Panc1 (cell line): ENCODE results near the gene ZBTB43. TPM values are rescaled to one million over a fixed set of nuclear protein-coding genes. Genes with fewer than 3 reads are reported as not detected.

Experiments
- ATAC-seq: fragments of 200-7000 bp; cut with Tn5 transposase; 2 replicates; pipeline ENCODE4 v1.9.1; 2020; ENCODE audit warnings: mild to moderate bottlenecking, moderate library complexity
- BruUV-seq: library from RNA; stranded (reverse); fragments of 400-500 nt; replicated peaks from 2 replicates; lab custom pipeline; 2021; lab: Mats Ljungman, UMichigan
- CTCF ChIA-PET: fragments of 300-600 bp; sonication (Branson Sonifier 250); formaldehyde crosslinking; loops from one replicate; lab custom pipeline; 2022; ENCODE audit warnings: antibody characterized with exemption; lab: Charles Lee
- POLR2A ChIA-PET: fragments of 300-600 bp; sonication (Branson Sonifier 250); formaldehyde crosslinking; loops from one replicate; lab custom pipeline; 2022; ENCODE audit warnings: antibody characterized with exemption; lab: Charles Lee
- DNase-seq: peaks from one replicate; pipeline ENCODE4 v3.0.0-alpha.2; 2010; ENCODE audit warnings: low read depth, low spot score
- H3K27ac ChIP-seq: 2 replicates; pipeline ENCODE4 v1.5.1; 2011; ENCODE audit warnings: mild to moderate bottlenecking, low read length, inconsistent platforms
- H3K27me3 ChIP-seq: fragments of 200-500 bp; sonication (Bioruptor generic); 2 replicates; pipeline ENCODE4 v1.6.0; 2014; ENCODE audit warnings: low read length, inconsistent platforms; ENCODE audit not compliant: control insufficient read depth, insufficient read depth
- H3K36me3 ChIP-seq: fragments of 200-500 bp; sonication (Bioruptor generic); 2 replicates; pipeline ENCODE4 v1.5.1; 2014; ENCODE audit warnings: inconsistent platforms, mild to moderate bottlenecking, low read length, moderate library complexity; ENCODE audit not compliant: control insufficient read depth, insufficient read depth
- H3K4me1 ChIP-seq: 2 replicates; pipeline ENCODE4 v1.5.1; 2011; ENCODE audit warnings: inconsistent platforms, mild to moderate bottlenecking, low read length, moderate library complexity; ENCODE audit not compliant: control insufficient read depth, insufficient read depth
- H3K4me3 ChIP-seq, 2 experiments: 2 replicates each; pipeline ENCODE4 v1.5.1; 2011 to 2012; ENCODE audit warnings: low read depth in 2 of 2, low read length in 2 of 2, mild to moderate bottlenecking in 2 of 2, inconsistent platforms in 1 of 2, moderate library complexity in 1 of 2
- H3K9me3 ChIP-seq: fragments of 200-500 bp; sonication (Bioruptor generic); 2 replicates; pipeline ENCODE4 v1.5.1; 2014; ENCODE audit warnings: low read depth, mild to moderate bottlenecking, inconsistent platforms, low read length, moderate library complexity; ENCODE audit not compliant: control insufficient read depth, insufficient read depth
- CTCF ChIP-seq: fragments of 450-650 bp; IDR thresholded peaks from 2 replicates; pipeline ENCODE4 v1.5.1; 2017; ENCODE audit warnings: mild to moderate bottlenecking
- POLR2AphosphoS5 ChIP-seq: IDR thresholded peaks from 2 replicates; pipeline ENCODE4 v1.6.1; 2012; ENCODE audit warnings: mild to moderate bottlenecking, low read depth, low read length, moderate library complexity
- SIN3A ChIP-seq: IDR thresholded peaks from 2 replicates; pipeline ENCODE4 v1.6.1; 2012; ENCODE audit warnings: low read depth, mild to moderate bottlenecking, low read length, moderate library complexity, borderline replicate concordance; ENCODE audit not compliant: insufficient read depth
- TCF7L2 ChIP-seq: IDR thresholded peaks from 2 replicates; pipeline ENCODE4 v1.6.1; 2011; ENCODE audit warnings: mild to moderate bottlenecking, low read depth, low read length, inconsistent platforms
- in situ Hi-C: cut with HindIII; loops from 2 replicates; pipeline ENCODE4 v1.10.0; 2016; ENCODE audit warnings: low sequenced_read_pairs, low pct_unique_long_range_greater_than_20kb
- intact Hi-C: fragments of 100-400 bp; cut with micrococcal nuclease; formaldehyde crosslinking; loops from one replicate; pipeline ENCODE4 v1.10.0; 2022; ENCODE audit not compliant: unreplicated experiment
- total RNA-seq: library from RNA; stranded (reverse); gene quantifications from one replicate; pipeline ENCODE4 v1.2.1, GENCODE V29; 2021; ENCODE audit not compliant: unreplicated experiment
- TF ChIP-seq, protein P1 (sequence below), 2 experiments: IDR thresholded peaks; 2 replicates each; pipeline ENCODE4 v1.6.1; 2011 to 2012; ENCODE audit warnings: low read depth in 2 of 2, control low read depth in 1 of 2, low read length in 1 of 2, mild to moderate bottlenecking in 1 of 2, moderate library complexity in 1 of 2; ENCODE audit not compliant: insufficient read depth in 1 of 2

Gene ZBTB43
- total RNA-seq, 1 experiment from 2014 or later, result 9.7 TPM

GRCh38 chr9:126864771-126865170 is 59.9 kb downstream of the ZBTB43 start:
- TF ChIP-seq POLR2AphosphoS5 (no peak), SIN3A (no peak), CTCF (no peak), TCF7L2 (no peak)
- TF ChIP-seq, protein P1, sequence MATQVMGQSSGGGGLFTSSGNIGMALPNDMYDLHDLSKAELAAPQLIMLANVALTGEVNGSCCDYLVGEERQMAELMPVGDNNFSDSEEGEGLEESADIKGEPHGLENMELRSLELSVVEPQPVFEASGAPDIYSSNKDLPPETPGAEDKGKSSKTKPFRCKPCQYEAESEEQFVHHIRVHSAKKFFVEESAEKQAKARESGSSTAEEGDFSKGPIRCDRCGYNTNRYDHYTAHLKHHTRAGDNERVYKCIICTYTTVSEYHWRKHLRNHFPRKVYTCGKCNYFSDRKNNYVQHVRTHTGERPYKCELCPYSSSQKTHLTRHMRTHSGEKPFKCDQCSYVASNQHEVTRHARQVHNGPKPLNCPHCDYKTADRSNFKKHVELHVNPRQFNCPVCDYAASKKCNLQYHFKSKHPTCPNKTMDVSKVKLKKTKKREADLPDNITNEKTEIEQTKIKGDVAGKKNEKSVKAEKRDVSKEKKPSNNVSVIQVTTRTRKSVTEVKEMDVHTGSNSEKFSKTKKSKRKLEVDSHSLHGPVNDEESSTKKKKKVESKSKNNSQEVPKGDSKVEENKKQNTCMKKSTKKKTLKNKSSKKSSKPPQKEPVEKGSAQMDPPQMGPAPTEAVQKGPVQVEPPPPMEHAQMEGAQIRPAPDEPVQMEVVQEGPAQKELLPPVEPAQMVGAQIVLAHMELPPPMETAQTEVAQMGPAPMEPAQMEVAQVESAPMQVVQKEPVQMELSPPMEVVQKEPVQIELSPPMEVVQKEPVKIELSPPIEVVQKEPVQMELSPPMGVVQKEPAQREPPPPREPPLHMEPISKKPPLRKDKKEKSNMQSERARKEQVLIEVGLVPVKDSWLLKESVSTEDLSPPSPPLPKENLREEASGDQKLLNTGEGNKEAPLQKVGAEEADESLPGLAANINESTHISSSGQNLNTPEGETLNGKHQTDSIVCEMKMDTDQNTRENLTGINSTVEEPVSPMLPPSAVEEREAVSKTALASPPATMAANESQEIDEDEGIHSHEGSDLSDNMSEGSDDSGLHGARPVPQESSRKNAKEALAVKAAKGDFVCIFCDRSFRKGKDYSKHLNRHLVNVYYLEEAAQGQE (IDR thresholded peaks at IDR 0.05; ENCODE audit: insufficient read depth in 1 of 2, low read depth in 2 of 2, low read length in 1 of 2), result no peak
- intact Hi-C loops, result no loop called here
- BruUV-seq, result no TSS peak
- ChIA-PET POLR2A (interaction anchor here (0.6 kb wide), 1 partner anchor 50 kb away, joined by 3 read pairs; the partner anchor contains the start of gene RALGPS1), CTCF (no interaction called here)
- Histone ChIP-seq H3K27me3 (no peaks in the 10 kb centered on the region), H3K36me3 (peaks cover 7% of the 10 kb centered on the region; the same call in 1 of the 2 replicates), H3K9me3 (no peaks in the 10 kb centered on the region), H3K27ac (no peak overlapping the region), H3K4me3 (no peak overlapping the region), H3K4me1 (peaks cover 17% of the 10 kb centered on the region)
- no peak for ATAC-seq
- in situ Hi-C loops, result no loop called here
- no peak for DNase-seq

GRCh38 chr9:126869368-126869767 is 64.5 kb downstream of the ZBTB43 start:
- TF ChIP-seq TCF7L2 (no peak), SIN3A (no peak), CTCF (no peak), POLR2AphosphoS5 (no peak)
- TF ChIP-seq, protein P1 (IDR thresholded peaks at IDR 0.05; ENCODE audit: insufficient read depth in 1 of 2, low read depth in 2 of 2, low read length in 1 of 2), result no peak
- H3K27ac ChIP-seq, result no peak overlapping the region
- in situ Hi-C loops, result no loop called here
- CTCF ChIA-PET, result no interaction called here
- no peaks in the 10 kb centered on the region for H3K27me3 ChIP-seq
- ATAC-seq (no peak), DNase-seq (no peak)
- peaks cover 3% of the 10 kb centered on the region; the same call in 1 of the 2 replicates for H3K4me1 ChIP-seq
- intact Hi-C loops, result no loop called here
- no TSS peak for BruUV-seq
- no peak overlapping the region for H3K4me3 ChIP-seq
- peaks cover 3% of the 10 kb centered on the region; the same call in 1 of the 2 replicates for H3K36me3 ChIP-seq
- POLR2A ChIA-PET, result no interaction called here
- H3K9me3 ChIP-seq, result no peaks in the 10 kb centered on the region
